Sigmoid colon (tissue), 7 donors: Measurements from ENCODE around the gene SLC25A19. TPM values are rescaled to one million over a fixed set of nuclear protein-coding genes. Genes with fewer than 3 reads are reported as not detected.
A peak's percentile ranks its signal among the peaks of the same experiment; 100 is the strongest.

Experiments used
- DNase-seq: peaks from one replicate; pipeline ENCODE4 v3.0.0-alpha.2; 2019
- H3K27ac ChIP-seq, 4 donors: fragments of 200-600 bp; sonication (generic); one replicate each; pipeline ENCODE4 v1.5.1; 2016 to 2019; ENCODE audit warnings: mild to moderate bottlenecking in 1 of 4
- H3K27me3 ChIP-seq, 3 donors: fragments of 200-600 bp; sonication (generic); one replicate each; pipeline ENCODE4 v1.5.1; 2019; ENCODE audit warnings: mild to moderate bottlenecking in 1 of 3
- H3K36me3 ChIP-seq, 4 donors: fragments of 200-600 bp; sonication (generic); one replicate each; pipeline ENCODE4 v1.5.1; 2016 to 2019
- H3K4me1 ChIP-seq, 4 donors: fragments of 200-600 bp; sonication (generic); one replicate each; pipeline ENCODE4 v1.5.1; 2017 to 2019
- H3K4me3 ChIP-seq, 4 donors: fragments of 200-600 bp; sonication (generic); one replicate each; pipeline ENCODE4 v1.5.1; 2017 to 2019; ENCODE audit warnings: mild to moderate bottlenecking in 2 of 4, moderate library complexity in 1 of 4
- H3K9me3 ChIP-seq, 4 donors: fragments of 200-600 bp in 3 of 4; sonication (generic) in 3 of 4; one replicate each; pipeline versions ENCODE4 v1.5.1 to v1.6.1; 2013 to 2019
- EP300 ChIP-seq, 4 donors: sonication (generic); formaldehyde crosslinking; IDR thresholded peaks; one replicate each; pipeline ENCODE4 v1.6.1; 2017; ENCODE audit warnings: antibody characterized with exemption in 4 of 4
- POLR2A ChIP-seq, 2 donors: fragments of 450-650 bp; IDR thresholded peaks; one replicate each; pipeline ENCODE4 v1.6.1; 2016; ENCODE audit warnings: antibody characterized with exemption in 2 of 2, mild to moderate bottlenecking in 2 of 2, moderate library complexity in 2 of 2
- POLR2AphosphoS5 ChIP-seq, 4 donors: sonication (generic); formaldehyde crosslinking; IDR thresholded peaks; one replicate each; pipeline ENCODE4 v1.6.1; 2017; ENCODE audit warnings: antibody characterized with exemption in 4 of 4
- WGBS, 2 donors: extraction: QIAGEN DNeasy Blood & Tissue Kit; methylation state at CpG; one replicate each; pipeline ENCODE4 v1.1.7; 2013; 5-methylcytosine and 5-hydroxymethylcytosine counted together
- intact Hi-C: fragments of 100-400 bp; cut with DNase I; formaldehyde crosslinking; loops from one replicate; pipeline ENCODE4 v1.15.1; 2023
- polyA plus RNA-seq, 3 donors: library from polyadenylated mRNA; stranded (reverse); fragments of 200-250 nt; gene quantifications; one replicate each; pipeline ENCODE4 v1.2.3, GENCODE V29; 2013
- total RNA-seq, 4 donors: library from RNA; depleted of rRNA; stranded (reverse); fragments of >200 nt; gene quantifications; one replicate each; pipeline ENCODE4 v1.1.0, GENCODE V29; 2016
- TF ChIP-seq, protein P1 (sequence below), 4 experiments: fragments of 450-650 bp in 3 of 4; fragments of 200-600 bp in 1 of 4; IDR thresholded peaks; one replicate each; pipeline ENCODE4 v1.5.1; 2016 to 2019; ENCODE audit warnings: antibody characterized with exemption in 4 of 4, mild to moderate bottlenecking in 3 of 4, moderate library complexity in 2 of 4
- donor health status: healthy with polysubstance abuse.
- donor health status: Bipolar disorder and iron deficiency.
- donor health status: healthy.

SLC25A19 gene
- total and polyA plus RNA-seq, 7 donors: 5.4 to 20.1 (median 13.8) TPM

DNA sequence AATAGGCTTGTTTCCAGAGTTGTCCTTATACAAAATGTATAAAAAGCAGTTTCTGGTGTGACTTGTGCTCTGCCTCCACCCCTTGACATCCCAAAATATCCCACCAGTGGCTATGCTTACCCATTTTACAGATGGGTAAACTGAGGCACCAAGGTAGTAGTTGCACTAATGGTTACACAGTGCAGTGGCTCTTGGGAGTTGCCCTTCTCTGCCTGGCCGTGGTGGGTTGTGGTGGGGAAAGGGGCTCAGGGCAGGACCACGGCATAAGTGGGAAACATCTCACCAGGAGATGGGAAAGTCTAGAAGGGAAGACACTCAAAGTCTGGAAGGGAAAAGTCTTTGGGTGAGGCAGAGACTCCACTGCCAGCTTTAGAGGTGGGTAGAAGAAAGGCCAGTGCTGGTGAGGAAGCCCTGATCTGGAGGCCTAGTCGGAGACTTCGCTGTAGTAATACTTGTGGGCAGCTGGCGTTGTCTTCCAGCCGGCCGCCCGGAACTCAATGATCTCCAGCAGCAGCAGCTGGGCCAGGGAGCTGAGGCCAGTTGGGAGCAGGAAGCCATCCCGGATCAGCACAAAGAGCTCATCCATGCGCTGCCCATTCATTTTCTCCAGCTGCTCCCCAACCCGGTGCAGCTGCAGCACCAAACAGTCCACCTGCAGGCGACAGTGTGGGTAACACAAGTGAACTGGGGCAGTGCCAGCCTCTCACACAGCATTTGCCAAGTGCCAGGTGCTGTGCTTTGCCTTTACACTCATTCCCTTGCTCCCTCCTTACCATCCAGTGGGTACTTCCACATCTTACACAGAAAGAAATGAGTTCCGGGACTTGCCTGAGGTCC lies 22.7 kb downstream of the SLC25A19 start:
- no peak for DNase-seq
- Histone ChIP-seq H3K4me3 (no peak overlapping the region), H3K27me3 (no peaks in the 10 kb centered on the region), H3K27ac (no peak overlapping the region), H3K9me3 (no peaks in the 10 kb centered on the region), H3K36me3 (peaks cover 14 to 43% (median 25%) of the 10 kb centered on the region in 4 donors), H3K4me1 (peaks cover 0 to 23% (median 18%) of the 10 kb centered on the region in 4 donors)
- 87 to 91% methylated on average over 13 of the region's 13 CpGs for WGBS, 2 donors
- TF ChIP-seq EP300 (IDR thresholded peaks at IDR 0.05) (no peak), POLR2A (IDR thresholded peaks at IDR 0.05) (no peak), POLR2AphosphoS5 (IDR thresholded peaks at IDR 0.05) (no peak)
- TF ChIP-seq, protein P1, sequence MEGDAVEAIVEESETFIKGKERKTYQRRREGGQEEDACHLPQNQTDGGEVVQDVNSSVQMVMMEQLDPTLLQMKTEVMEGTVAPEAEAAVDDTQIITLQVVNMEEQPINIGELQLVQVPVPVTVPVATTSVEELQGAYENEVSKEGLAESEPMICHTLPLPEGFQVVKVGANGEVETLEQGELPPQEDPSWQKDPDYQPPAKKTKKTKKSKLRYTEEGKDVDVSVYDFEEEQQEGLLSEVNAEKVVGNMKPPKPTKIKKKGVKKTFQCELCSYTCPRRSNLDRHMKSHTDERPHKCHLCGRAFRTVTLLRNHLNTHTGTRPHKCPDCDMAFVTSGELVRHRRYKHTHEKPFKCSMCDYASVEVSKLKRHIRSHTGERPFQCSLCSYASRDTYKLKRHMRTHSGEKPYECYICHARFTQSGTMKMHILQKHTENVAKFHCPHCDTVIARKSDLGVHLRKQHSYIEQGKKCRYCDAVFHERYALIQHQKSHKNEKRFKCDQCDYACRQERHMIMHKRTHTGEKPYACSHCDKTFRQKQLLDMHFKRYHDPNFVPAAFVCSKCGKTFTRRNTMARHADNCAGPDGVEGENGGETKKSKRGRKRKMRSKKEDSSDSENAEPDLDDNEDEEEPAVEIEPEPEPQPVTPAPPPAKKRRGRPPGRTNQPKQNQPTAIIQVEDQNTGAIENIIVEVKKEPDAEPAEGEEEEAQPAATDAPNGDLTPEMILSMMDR (IDR thresholded peaks at IDR 0.05): no peak
- intact Hi-C loops: no loop called here

DNA sequence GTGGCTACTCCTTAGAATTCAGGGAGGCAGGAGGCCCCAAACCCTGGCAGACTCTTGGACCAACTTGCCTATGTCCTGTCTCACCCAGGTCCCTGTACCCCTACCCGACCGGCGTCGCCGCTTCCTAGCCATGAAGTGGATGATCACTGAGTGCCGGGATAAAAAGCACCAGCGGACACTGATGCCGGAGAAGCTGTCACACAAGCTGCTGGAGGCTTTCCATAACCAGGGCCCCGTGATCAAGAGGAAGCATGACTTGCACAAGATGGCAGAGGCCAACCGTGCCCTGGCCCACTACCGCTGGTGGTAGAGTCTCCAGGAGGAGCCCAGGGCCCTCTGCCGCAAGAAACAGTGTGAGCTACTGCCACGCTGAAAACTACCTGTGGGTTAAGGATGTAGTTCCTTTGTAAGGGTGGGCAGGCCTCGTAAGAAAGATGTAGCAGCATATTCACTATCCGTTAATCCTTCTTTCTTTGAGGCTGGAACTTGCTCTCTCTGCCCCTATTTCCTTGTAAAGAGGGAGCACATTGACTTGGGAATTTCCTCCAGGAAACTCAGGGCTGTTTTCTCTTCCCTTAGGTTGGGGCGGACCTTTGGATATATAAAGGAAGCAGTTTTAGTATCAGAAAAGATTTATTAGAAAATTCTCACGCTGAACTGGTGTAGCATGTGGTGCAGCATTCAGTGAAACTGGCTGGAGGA lies 23.5 kb downstream of the SLC25A19 start:
- no peak for TF ChIP-seq EP300 (IDR thresholded peaks at IDR 0.05)
- no peak for TF ChIP-seq POLR2AphosphoS5 (IDR thresholded peaks at IDR 0.05)
- TF ChIP-seq, protein P1 (IDR thresholded peaks at IDR 0.05): no peak
- no peak for TF ChIP-seq POLR2A (IDR thresholded peaks at IDR 0.05)
- no peak for DNase-seq
- no peak overlapping the region for H3K27ac ChIP-seq
- intact Hi-C loops: no loop called here
- H3K9me3 ChIP-seq: no peaks in the 10 kb centered on the region
- H3K36me3 ChIP-seq: peaks cover 14 to 43% (median 25%) of the 10 kb centered on the region in 4 donors
- H3K4me3 ChIP-seq: no peak overlapping the region
- WGBS, 2 donors: 90 to 91% methylated on average over 17 of the region's 17 CpGs
- no peaks in the 10 kb centered on the region for H3K27me3 ChIP-seq
- H3K4me1 ChIP-seq: peaks cover 0 to 23% (median 19%) of the 10 kb centered on the region in 4 donors

DNA sequence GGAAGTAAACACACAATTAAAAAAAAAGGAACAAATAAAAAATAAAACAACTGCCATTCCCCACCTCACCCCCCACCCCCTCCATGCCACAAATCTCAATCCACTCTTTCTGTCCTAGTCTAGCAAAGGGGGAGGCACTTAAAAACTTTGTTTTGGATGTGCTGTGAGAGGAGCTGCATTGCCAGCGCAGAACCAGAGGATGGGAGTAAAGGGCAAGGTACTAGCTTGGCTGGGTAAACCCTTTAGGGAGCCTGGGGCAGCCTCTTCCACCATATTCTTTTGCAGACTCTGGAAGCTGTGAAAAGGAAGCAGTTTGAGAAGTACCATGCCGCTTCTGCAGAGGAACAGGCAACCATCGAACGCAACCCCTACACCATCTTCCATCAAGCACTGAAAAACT lies 26.2 kb downstream of the SLC25A19 start:
- H3K4me1 ChIP-seq: peaks cover 0 to 34% (median 32%) of the 10 kb centered on the region in 4 donors
- intact Hi-C loops: no loop called here

DNA sequence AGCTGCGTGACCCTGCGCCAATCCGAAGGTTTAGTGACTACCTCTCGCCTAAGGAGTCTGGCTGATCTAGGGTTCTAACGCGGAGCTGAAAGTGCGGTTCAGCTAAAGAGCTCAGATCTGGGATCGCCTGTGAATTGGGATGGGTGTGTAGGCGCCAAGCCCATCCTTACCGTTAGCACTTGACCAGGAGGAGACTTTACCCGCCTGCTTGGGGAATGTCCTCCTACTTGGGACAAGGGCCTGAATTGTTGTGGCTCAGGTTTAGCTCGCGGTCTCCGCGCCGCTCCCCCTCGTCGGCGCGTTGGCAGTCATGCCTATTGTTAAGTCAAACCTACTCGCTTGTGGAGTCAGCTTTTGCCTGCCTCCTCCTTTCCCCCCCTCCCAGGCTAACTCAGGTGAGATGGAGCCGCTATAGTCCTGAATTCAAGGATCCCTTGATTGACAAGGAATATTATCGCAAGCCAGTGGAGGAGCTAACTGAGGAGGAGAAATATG lies 27.1 kb downstream of the SLC25A19 start:
- Histone ChIP-seq H3K27me3 (no peaks in the 10 kb centered on the region), H3K9me3 (no peaks in the 10 kb centered on the region), H3K27ac (peak overlapping the region; percentile 87 to 96 (median 94)), H3K4me3 (peak overlapping the region; percentile 72 to 99 (median 92)), H3K4me1 (peaks cover 0 to 34% (median 32%) of the 10 kb centered on the region in 4 donors), H3K36me3 (peaks cover 14 to 43% (median 25%) of the 10 kb centered on the region in 4 donors)
- no peak for TF ChIP-seq POLR2A (IDR thresholded peaks at IDR 0.05)
- TF ChIP-seq EP300 (IDR thresholded peaks at IDR 0.05): no peak
- no peak for TF ChIP-seq POLR2AphosphoS5 (IDR thresholded peaks at IDR 0.05)
- TF ChIP-seq, protein P1 (IDR thresholded peaks at IDR 0.05): no peak
- DNase-seq: no peak
- WGBS, 2 donors: 1% methylated on average over 23 of the region's 23 CpGs
- intact Hi-C loops: no loop called here

More for the DNA sequence above, 26.2 kb downstream of the SLC25A19 start:
- 94 to 99% methylated on average over 4 of the region's 4 CpGs for WGBS, 2 donors
- no peaks in the 10 kb centered on the region for H3K27me3 ChIP-seq
- no peaks in the 10 kb centered on the region for H3K9me3 ChIP-seq
- H3K27ac ChIP-seq: peak overlapping the region in 1 of 4 donors; percentile 96
- no peak for DNase-seq
- peak overlapping the region in 1 of 4 donors; percentile 93 for H3K4me3 ChIP-seq
- TF ChIP-seq POLR2AphosphoS5 (IDR thresholded peaks at IDR 0.05) (no peak), EP300 (IDR thresholded peaks at IDR 0.05) (no peak), POLR2A (IDR thresholded peaks at IDR 0.05) (no peak)
- TF ChIP-seq, protein P1 (IDR thresholded peaks at IDR 0.05): no peak
- peaks cover 14 to 43% (median 25%) of the 10 kb centered on the region in 4 donors for H3K36me3 ChIP-seq
